HG03045 (cell line): Measurements from ENCODE around the gene TAS2R46.
"Not testable (repeated sequence)": the region's sequence is repeated elsewhere in the genome, so short reads cannot be mapped to it uniquely, and the experiment has no call there.

Experiments used
- ATAC-seq: cut with Tn5 transposase; IDR thresholded peaks from one replicate; pipeline ENCODE4 v1.9.1; 2021; ENCODE audit warnings: mild to moderate bottlenecking, moderate library complexity; ENCODE audit not compliant: unreplicated experiment

Gene TAS2R46, protein sequence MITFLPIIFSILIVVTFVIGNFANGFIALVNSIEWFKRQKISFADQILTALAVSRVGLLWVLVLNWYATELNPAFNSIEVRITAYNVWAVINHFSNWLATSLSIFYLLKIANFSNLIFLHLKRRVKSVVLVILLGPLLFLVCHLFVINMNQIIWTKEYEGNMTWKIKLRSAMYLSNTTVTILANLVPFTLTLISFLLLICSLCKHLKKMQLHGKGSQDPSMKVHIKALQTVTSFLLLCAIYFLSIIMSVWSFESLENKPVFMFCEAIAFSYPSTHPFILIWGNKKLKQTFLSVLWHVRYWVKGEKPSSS

GRCh38 chr12:11062194-11062593, at the start of gene TAS2R46:
TSS of gene TAS2R46 (minus strand) at chr12:11062294. CDS start at chr12:11062294, 0 bp downstream.
- ATAC-seq, result not testable (repeated sequence)

- not testable (repeated sequence) for ATAC-seq
Observed at GRCh38 chr12:11111213-11111612, 49.1 kb upstream of the TAS2R46 start.

DNA sequence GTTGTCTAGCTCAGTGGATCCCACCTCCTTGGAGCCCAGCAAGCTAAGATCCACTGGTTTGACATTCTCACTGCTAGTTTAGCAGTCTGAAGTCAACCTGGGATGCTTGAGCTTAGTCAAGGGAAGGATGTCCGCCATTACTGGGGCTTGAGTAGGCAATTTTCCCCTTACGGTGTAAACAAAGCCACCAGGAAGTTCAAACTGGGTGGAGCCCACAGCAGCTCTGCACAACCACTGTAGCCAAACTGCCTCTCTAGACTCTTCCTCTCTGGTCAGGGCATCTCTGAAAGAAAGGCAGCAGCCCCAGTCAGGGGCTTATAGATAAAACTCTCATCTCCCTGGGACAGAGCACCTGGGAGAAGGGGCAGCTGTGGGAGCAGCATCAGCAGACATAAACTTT, 46.8 kb upstream of the TAS2R46 start:
- ATAC-seq, result no peak

DNA sequence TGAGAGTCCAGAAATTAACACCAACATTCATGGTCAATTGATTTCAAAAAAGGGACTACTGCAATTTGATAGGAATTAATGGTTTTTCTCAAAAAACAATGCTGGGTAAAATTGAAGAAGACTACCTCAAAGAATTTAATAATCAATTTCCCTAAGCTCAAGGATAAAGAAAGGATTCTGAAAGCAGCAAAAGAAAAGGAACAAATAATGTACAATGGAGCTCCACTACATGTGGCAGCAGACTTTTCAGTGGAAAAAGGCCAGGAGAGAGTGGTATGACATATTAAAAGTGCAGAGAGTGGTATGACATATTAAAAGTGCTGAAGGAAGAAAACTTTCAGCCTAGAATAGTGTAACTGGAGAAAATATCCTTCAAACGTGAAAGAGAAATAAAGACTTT, 45.6 kb upstream of the TAS2R46 start:
- no peak for ATAC-seq

GRCh38 chr12:11106288-11106687, 44.2 kb upstream of the TAS2R46 start:
- no peak for ATAC-seq

DNA sequence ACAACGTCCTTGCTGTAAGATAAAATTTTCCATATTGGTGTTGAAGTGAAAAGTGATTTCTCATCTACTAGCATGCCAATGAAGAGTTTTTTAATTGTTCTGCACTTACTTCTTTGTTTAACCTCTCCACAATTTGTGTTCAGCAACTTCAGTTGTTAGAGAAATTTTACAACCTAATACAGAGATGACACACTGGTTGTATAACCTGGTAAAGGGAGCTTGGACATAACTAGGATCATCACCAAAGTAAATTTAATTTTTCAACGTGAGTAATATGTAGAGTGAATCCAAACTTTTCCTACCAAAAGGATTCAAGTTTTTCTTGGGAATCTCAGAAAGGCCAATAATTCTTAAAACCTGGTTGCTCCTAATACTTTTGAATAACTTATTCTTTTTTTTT, 43.5 kb upstream of the TAS2R46 start:
- no peak for ATAC-seq

- not testable (repeated sequence) for ATAC-seq
Observed at GRCh38 chr12:11094910-11095309, 32.8 kb upstream of the TAS2R46 start.

GRCh38 chr12:11092128-11092527, 30.0 kb upstream of the TAS2R46 start, which contains the start of gene TAS2R43:
TSS of gene TAS2R43 (minus strand) at chr12:11092313. CDS start at chr12:11092229, 84 bp downstream.
- no peak for ATAC-seq

DNA sequence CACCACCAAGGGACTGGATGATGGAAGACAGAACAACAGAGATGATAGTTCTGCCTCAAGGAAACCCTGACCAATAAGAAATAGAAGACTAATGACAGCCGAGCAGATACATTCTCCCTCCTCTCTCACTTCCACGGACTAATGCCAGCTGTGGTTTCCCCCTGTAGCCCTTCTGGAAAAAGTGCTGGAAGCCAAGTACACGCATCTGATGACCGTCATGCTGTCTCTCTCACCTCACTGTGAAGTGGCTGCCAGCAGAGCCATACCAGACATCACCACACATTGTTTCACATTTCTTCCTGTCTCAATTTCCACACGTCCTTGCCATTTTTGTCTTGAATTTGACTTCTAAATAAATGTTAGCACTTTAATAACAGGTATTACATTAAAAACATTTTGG, 27.2 kb upstream of the TAS2R46 start:
- no peak for ATAC-seq

DNA sequence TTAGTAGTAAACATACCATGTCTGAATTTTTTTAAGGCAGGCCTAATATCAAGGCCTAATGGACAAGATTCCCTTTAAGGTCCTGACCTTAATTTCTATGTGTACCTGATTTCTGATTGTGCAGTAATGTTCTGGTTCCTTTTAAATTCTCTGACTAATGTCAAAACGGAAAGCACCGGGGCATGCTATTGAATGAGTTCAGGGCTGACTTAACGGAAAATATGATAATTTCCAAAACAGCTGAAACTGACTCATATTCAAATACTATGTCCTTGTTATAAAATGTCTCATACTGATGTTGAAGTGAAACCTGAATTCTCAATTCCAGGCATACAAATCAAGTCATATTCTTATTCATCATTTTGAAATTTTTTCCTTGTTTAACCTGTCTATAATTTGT, 23.3 kb upstream of the TAS2R46 start:
- ATAC-seq, result no peak

GRCh38 chr12:11081987-11082386, 19.9 kb upstream of the TAS2R46 start:
- no peak for ATAC-seq

GRCh38 chr12:11078246-11078645, 16.2 kb upstream of the TAS2R46 start:
- no peak for ATAC-seq

DNA sequence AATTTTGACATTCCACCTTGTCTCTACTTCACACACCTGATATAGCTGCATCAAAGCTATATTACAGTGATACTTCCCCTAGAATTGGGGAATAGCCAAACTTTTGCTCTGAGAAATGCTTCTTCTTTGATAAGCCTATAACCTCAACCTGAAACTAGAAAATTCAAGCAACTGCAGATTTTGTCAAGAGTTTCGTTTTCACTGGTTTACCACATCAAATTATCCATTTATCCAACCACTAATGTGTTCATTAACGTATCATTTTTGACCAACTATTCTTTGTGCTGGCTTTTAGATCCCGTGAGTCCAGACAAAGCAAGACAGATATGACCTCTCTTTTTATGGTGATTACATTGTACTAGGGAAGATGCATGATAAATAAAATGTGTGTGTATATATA, 13.5 kb upstream of the TAS2R46 start:
- ATAC-seq, result no peak

DNA sequence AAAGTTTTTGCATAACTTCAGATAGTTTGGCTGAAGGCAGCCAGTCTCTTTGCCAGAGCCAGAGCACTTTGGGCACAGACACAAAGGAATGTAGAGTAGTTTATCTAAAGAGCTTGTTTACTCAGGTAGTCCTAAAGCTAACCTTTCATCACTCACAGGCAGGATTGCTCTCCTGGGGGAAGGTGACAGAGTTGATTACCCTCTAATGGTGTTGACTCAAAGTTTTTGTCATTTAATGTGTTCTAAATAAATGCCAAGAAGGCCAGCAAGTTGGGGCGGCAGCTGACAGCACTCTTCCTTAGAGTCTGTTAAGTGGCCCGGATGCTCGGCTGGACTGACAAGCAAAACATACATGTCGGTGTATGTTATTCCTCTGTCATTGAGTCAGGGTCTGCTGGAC, 9.3 kb upstream of the TAS2R46 start:
- ATAC-seq, result no peak

GRCh38 chr12:11070999-11071398, 8.9 kb upstream of the TAS2R46 start:
- no peak for ATAC-seq

GRCh38 chr12:11069854-11070365, 7.8 kb upstream of the TAS2R46 start:
- no peak for ATAC-seq

GRCh38 chr12:11067514-11067913, 5.4 kb upstream of the TAS2R46 start:
- ATAC-seq, result no peak

GRCh38 chr12:11059784-11060183, 2.3 kb downstream of the TAS2R46 start:
- ATAC-seq, result no peak

- no peak for ATAC-seq
Observed at GRCh38 chr12:11059041-11059440, 3.1 kb downstream of the TAS2R46 start.

GRCh38 chr12:11055306-11055705, 6.8 kb downstream of the TAS2R46 start:
- ATAC-seq, result no peak

GRCh38 chr12:11049806-11050531, 12.1 kb downstream of the TAS2R46 start:
- not testable (repeated sequence) for ATAC-seq

DNA sequence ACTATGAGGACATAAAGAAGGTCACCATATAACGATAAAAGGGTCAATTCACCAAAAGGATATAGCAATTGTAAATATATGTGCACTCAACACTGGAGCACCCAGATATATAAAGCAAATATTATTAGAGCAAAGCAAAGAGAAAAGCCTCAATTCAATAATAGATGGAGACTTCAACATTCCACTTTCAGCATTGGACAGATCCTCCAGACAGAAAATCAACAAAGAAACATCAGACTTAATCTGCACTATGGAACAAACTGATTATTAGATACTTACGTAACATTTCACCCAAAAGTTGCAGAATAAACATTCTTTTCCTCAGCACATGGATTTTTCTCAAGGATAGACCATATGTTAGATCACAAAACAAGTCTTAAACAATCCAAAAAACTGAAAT, 20.7 kb downstream of the TAS2R46 start:
- not testable (repeated sequence) for ATAC-seq
